ENCODE data around the gene TSC2.

Gene TSC2

DNA sequence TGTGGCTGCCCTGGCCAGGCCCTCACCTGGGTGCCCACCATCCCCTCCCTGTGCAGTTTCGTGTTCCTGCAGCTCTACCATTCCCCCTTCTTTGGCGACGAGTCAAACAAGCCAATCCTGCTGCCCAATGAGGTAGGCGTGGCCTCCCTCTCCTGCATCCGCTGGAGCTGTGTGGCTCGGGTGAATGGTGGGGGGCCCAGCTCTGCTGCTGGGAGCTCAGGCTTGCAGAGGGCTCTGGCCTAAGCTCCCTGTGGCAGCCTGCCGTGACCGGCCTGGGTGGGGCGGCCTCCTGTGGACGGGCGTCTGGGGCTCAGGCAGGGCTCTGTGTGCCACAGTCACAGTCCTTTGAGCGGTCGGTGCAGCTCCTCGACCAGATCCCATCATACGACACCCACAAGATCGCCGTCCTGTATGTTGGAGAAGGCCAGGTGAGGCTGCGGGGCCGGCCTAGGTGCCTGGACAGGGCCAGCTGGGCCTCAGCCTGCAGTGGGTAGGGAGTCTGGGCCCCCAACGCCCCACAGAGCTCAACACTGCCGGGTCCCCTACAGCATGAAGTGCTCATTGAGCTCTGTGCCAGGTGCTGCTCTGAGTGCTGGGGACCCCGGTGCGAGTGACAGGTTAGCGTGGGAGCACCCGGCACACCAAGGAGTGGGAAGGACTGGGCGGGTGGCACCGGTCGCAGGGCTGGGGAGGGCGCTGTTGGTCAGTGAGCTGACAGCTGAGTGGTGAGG, 37.3 kb downstream of the TSC2 start:
- no peak for DNase-seq (ENCODE audit: low read depth)
- H3K4me3 ChIP-seq (ENCODE audit: control insufficient read depth, low read depth, low read length): no peak overlapping the region

DNA sequence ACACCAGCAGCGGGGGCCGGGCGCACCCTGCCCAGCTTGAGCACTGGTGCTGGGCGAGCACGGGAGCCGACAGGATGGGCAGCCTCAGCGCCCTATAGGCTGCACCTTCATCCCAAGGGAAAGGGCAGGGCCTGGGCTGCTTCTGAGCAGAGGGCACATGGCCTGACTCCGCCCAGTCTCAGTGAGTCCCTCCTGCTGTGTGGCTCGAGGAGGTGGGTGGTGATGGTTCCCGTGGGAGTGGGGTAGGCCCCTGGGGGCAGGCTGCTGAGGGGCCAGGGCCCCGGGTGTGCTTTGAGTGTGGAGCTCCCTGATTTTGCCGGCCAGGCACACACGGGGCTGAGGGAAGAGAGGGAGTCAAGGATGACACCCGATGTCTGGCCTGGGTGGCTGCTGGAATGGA, 37.9 kb downstream of the TSC2 start:
- no peak for DNase-seq (ENCODE audit: low read depth)
- no peak overlapping the region for H3K4me3 ChIP-seq (ENCODE audit: control insufficient read depth, low read depth, low read length)
- TF ChIP-seq, protein P1, sequence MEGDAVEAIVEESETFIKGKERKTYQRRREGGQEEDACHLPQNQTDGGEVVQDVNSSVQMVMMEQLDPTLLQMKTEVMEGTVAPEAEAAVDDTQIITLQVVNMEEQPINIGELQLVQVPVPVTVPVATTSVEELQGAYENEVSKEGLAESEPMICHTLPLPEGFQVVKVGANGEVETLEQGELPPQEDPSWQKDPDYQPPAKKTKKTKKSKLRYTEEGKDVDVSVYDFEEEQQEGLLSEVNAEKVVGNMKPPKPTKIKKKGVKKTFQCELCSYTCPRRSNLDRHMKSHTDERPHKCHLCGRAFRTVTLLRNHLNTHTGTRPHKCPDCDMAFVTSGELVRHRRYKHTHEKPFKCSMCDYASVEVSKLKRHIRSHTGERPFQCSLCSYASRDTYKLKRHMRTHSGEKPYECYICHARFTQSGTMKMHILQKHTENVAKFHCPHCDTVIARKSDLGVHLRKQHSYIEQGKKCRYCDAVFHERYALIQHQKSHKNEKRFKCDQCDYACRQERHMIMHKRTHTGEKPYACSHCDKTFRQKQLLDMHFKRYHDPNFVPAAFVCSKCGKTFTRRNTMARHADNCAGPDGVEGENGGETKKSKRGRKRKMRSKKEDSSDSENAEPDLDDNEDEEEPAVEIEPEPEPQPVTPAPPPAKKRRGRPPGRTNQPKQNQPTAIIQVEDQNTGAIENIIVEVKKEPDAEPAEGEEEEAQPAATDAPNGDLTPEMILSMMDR (IDR thresholded peaks at IDR 0.05; ENCODE audit: control insufficient read depth, insufficient read depth, low read depth, low read length, missing control alignments): no peak

More for the DNA sequence above, 37.3 kb downstream of the TSC2 start:
- TF ChIP-seq, protein P1 (IDR thresholded peaks at IDR 0.05; ENCODE audit: control insufficient read depth, insufficient read depth, low read depth, low read length, missing control alignments): no peak

DNA sequence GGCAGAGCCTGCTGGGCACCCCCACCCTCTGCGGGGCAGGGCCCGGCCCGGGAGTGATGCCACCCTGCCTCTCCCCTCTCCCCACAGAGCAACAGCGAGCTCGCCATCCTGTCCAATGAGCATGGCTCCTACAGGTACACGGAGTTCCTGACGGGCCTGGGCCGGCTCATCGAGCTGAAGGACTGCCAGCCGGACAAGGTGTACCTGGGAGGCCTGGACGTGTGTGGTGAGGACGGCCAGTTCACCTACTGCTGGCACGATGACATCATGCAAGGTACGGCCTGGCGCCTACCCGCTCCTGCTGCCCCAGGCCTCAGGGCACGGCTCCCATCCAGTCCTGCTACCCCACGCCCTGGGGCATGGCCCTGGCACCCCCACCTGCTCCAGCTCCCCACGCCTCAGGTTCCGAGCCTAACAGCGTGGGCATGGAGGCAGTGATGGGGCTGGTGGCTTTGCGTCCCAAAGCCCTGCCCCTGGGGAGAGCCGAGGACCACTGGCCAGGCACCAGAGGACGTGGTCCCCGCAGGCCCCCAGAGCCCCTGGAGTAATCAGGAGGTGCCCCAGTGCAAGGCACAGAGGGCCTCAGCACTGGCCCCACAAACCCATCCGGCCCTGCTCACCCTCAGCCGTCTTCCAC, 38.4 kb downstream of the TSC2 start:
- H3K4me3 ChIP-seq (ENCODE audit: control insufficient read depth, low read depth, low read length): no peak overlapping the region
- TF ChIP-seq, protein P1 (IDR thresholded peaks at IDR 0.05; ENCODE audit: control insufficient read depth, insufficient read depth, low read depth, low read length, missing control alignments): no peak
- no peak for DNase-seq (ENCODE audit: low read depth)

DNA sequence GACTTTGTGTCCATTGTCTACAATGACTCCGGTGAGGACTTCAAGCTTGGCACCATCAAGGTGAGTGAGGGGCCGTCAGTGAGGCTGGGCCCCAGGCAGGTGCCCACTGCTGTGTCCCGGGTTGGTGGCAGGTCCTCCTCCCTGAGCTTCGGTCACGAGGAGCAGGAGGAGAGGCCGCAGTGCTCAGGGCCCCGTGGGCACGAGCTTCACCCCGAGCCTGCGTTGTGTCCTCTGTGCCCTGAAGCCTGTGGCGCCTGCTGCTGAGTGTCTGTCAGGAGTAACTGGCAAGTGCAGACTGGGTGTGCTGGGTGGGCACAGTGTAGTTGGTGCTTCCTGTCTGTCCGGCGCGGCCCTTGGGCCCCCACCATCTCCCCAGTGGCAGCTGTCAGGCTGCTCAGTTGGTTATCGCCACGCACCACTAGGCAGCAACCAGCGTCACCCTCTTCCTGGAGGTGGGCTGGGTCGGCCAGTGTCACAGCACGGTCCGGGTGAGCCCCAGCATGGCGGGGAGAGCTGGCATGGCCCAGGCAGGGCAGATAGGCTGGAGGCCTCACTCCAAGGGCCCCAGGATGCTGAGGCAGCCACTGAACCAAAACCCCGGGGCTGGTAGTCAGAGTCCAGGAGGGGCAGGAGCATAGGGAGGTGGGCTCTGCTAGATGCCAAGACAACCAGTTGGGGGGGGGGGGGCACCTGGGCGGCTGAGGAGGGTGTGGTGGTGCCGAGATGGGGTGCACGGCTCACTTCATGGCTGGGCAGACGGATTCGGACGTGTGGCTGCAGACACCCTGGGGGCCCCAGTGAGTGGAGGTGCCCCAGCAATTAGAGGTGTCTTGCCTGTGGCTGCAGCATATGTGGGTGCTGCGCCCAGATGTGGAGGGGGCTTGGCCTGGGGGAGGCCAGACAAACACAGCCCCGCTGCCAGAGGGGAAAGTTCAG, 39.3 kb downstream of the TSC2 start:
- no peak overlapping the region for H3K4me3 ChIP-seq (ENCODE audit: control insufficient read depth, low read depth, low read length)
- TF ChIP-seq, protein P1 (IDR thresholded peaks at IDR 0.05; ENCODE audit: control insufficient read depth, insufficient read depth, low read depth, low read length, missing control alignments): no peak
- no peak for DNase-seq (ENCODE audit: low read depth)

DNA sequence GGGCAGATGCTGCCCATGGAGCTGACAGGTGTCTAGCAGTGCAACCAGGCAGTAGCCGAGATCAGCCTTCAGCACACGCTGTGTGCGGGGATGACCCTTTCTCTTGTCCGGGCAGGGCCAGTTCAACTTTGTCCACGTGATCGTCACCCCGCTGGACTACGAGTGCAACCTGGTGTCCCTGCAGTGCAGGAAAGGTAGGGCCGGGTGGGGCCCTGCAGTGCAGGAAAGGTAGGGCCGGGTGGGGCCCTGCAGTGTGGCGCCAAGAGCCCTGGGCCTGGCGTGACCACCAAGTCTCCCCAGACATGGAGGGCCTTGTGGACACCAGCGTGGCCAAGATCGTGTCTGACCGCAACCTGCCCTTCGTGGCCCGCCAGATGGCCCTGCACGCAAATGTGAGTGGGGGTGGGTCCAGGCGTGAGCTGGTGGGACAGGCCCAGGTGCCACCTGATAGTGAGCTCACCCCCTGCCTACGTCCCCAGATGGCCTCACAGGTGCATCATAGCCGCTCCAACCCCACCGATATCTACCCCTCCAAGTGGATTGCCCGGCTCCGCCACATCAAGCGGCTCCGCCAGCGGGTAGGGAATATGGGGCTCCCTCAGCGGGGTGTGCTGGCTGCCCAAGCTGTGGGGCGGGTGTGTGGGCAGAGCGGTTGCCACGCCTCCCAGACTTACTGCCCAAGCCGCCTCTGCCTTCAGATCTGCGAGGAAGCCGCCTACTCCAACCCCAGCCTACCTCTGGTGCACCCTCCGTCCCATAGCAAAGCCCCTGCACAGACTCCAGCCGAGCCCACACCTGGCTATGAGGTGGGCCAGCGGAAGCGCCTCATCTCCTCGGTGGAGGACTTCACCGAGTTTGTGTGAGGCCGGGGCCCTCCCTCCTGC, 40.2 kb downstream of the TSC2 start:
- no peak for DNase-seq (ENCODE audit: low read depth)
- TF ChIP-seq, protein P1 (IDR thresholded peaks at IDR 0.05; ENCODE audit: control insufficient read depth, insufficient read depth, low read depth, low read length, missing control alignments): no peak
- H3K4me3 ChIP-seq (ENCODE audit: control insufficient read depth, low read depth, low read length): no peak overlapping the region

Data from AG09309 (cell line).